GM18520 (cell line): ENCODE measurements around the gene SYNJ1.

Source experiments
- ATAC-seq: cut with Tn5 transposase; IDR thresholded peaks from one replicate; pipeline ENCODE4 v1.9.1; 2021; ENCODE audit not compliant: unreplicated experiment

Gene SYNJ1

GRCh38 chr21:32581732-32582131, 146.1 kb downstream of the SYNJ1 start:
- no peak for ATAC-seq

- no peak for ATAC-seq
Observed at GRCh38 chr21:32580949-32581348, 146.9 kb downstream of the SYNJ1 start.
